IMR-90 (cell line): ENCODE data around the gene TYRP1. TPM values are rescaled to one million over a fixed set of nuclear protein-coding genes. Genes with fewer than 3 reads are reported as not detected.

Experiments
- ATAC-seq: fragments of 200-7000 bp; cut with Tn5 transposase; 2 replicates; pipeline ENCODE4 v1.9.1; 2020; ENCODE audit warnings: low read depth, mild to moderate bottlenecking, moderate library complexity
- BruUV-seq: library from RNA; stranded (reverse); fragments of 400-500 nt; replicated peaks from 2 replicates; lab custom pipeline; 2021; lab: Mats Ljungman, UMichigan
- CTCF ChIA-PET: fragments of 300-600 bp; formaldehyde crosslinking; extraction: SDS; loops from one replicate; lab custom pipeline; 2021; ENCODE audit warnings: antibody characterized with exemption; lab: Yijun Ruan, JAX
- POLR2A ChIA-PET: fragments of 300-600 bp; sonication (Branson Sonifier 250); formaldehyde crosslinking; loops from one replicate; lab custom pipeline; 2022; ENCODE audit warnings: antibody characterized with exemption; ENCODE audit not compliant: unreplicated experiment; lab: Charles Lee
- DNase-seq: peaks from one replicate; pipeline ENCODE4 v3.0.0; 2013
- H2AFZ ChIP-seq: replicated peaks from 2 replicates; pipeline ENCODE3; 2013; ENCODE audit warnings: low read length, mild to moderate bottlenecking; ENCODE audit not compliant: poor library complexity
- H2AK5ac ChIP-seq: 2 replicates; pipeline ENCODE4 v1.6.1; 2013; ENCODE audit warnings: low read depth, low read length, inconsistent platforms
- H2AK9ac ChIP-seq: replicated peaks from 2 replicates; pipeline ENCODE3; 2013; ENCODE audit warnings: mild to moderate bottlenecking, low read depth, low read length, moderate library complexity; ENCODE audit not compliant: poor library complexity
- H2BK120ac ChIP-seq: 2 replicates; pipeline ENCODE4 v1.6.1; 2013; ENCODE audit warnings: low read depth, low read length, inconsistent platforms
- H2BK15ac ChIP-seq: 3 replicates; pipeline ENCODE4 v1.6.1; 2013; ENCODE audit warnings: low read depth, low read length, inconsistent platforms
- H2BK20ac ChIP-seq: 2 replicates; pipeline ENCODE4 v1.6.1; 2013; ENCODE audit warnings: low read depth, mild to moderate bottlenecking, inconsistent platforms, low read length, moderate library complexity
- H2BK5ac ChIP-seq: 2 replicates; pipeline ENCODE4 v1.6.1; 2013; ENCODE audit warnings: mild to moderate bottlenecking, low read depth, low read length, inconsistent platforms; ENCODE audit not compliant: poor library complexity, severe bottlenecking
- H3K14ac ChIP-seq: replicated peaks from 2 replicates; pipeline ENCODE4 v1.6.1; 2013; ENCODE audit warnings: low read depth, low read length, inconsistent platforms
- H3K18ac ChIP-seq: 2 replicates; pipeline ENCODE4 v1.6.1; 2013; ENCODE audit warnings: low read depth, low read length, control low read depth
- H3K23ac ChIP-seq: 2 replicates; pipeline ENCODE4 v1.6.1; 2013; ENCODE audit warnings: low read depth, low read length, inconsistent platforms
- H3K27ac ChIP-seq: 2 replicates; pipeline ENCODE4 v1.5.1; 2013; ENCODE audit warnings: mild to moderate bottlenecking, control low read depth, low read length; ENCODE audit not compliant: insufficient read depth
- H3K27me3 ChIP-seq: 2 replicates; pipeline ENCODE4 v1.6.1; 2013; ENCODE audit warnings: low read length; ENCODE audit not compliant: control insufficient read depth, insufficient read depth
- H3K36me3 ChIP-seq: 2 replicates; pipeline ENCODE4 v1.6.1; 2013; ENCODE audit warnings: low read length, mixed read lengths; ENCODE audit not compliant: control insufficient read depth, insufficient read depth
- H3K4ac ChIP-seq: 2 replicates; pipeline ENCODE4 v1.6.1; 2013; ENCODE audit warnings: low read depth, low read length, inconsistent platforms
- H3K4me1 ChIP-seq: 2 replicates; pipeline ENCODE4 v1.6.1; 2013; ENCODE audit warnings: low read length, mixed read lengths; ENCODE audit not compliant: control insufficient read depth, insufficient read depth
- H3K4me2 ChIP-seq: 2 replicates; pipeline ENCODE4 v1.6.1; 2013; ENCODE audit warnings: low read depth, mild to moderate bottlenecking, control low read depth, low read length, moderate library complexity
- H3K4me3 ChIP-seq: 2 replicates; pipeline ENCODE4 v1.5.1; 2013; ENCODE audit warnings: low read depth, mild to moderate bottlenecking, control low read depth, low read length, moderate library complexity; ENCODE audit not compliant: insufficient read depth
- H3K56ac ChIP-seq: 2 replicates; pipeline ENCODE4 v1.6.1; 2013; ENCODE audit warnings: low read length, inconsistent platforms; ENCODE audit not compliant: insufficient read depth; ENCODE audit errors: extremely low read depth
- H3K79me1 ChIP-seq, 2 experiments: 2 replicates each; pipeline ENCODE4 v1.6.1; 2013; ENCODE audit warnings: low read length in 2 of 2, inconsistent platforms in 1 of 2, low read depth in 1 of 2
- H3K9ac ChIP-seq: 2 replicates; pipeline ENCODE4 v1.6.1; 2013; ENCODE audit warnings: low read depth, low read length, control low read depth
- H3K9me1 ChIP-seq: 2 replicates; pipeline ENCODE4 v1.6.1; 2013; ENCODE audit warnings: low read length, inconsistent platforms; ENCODE audit not compliant: insufficient read depth
- H3K9me3 ChIP-seq: 2 replicates; pipeline ENCODE4 v1.6.1; 2013; ENCODE audit warnings: low read length; ENCODE audit not compliant: control insufficient read depth, insufficient read depth
- H4K20me1 ChIP-seq: 2 replicates; pipeline ENCODE4 v1.6.1; 2013; ENCODE audit warnings: low read length, inconsistent platforms; ENCODE audit not compliant: insufficient read depth
- H4K5ac ChIP-seq: 2 replicates; pipeline ENCODE4 v1.6.1; 2013; ENCODE audit warnings: mild to moderate bottlenecking, low read depth, low read length, control low read depth
- H4K8ac ChIP-seq, 2 experiments: 2 replicates each; pipeline ENCODE4 v1.6.1; 2013; ENCODE audit warnings: low read depth in 2 of 2, low read length in 2 of 2, control low read depth in 1 of 2, inconsistent platforms in 1 of 2
- H4K91ac ChIP-seq: 2 replicates; pipeline ENCODE4 v1.6.1; 2013; ENCODE audit warnings: low read depth, low read length, inconsistent platforms; ENCODE audit not compliant: insufficient read depth
- BHLHE40 ChIP-seq: fragments of 150-350 bp; IDR thresholded peaks from 2 replicates; pipeline ENCODE4 v1.6.1; 2016; ENCODE audit warnings: mild to moderate bottlenecking, low read depth, low read length
- CEBPB ChIP-seq: IDR thresholded peaks from 2 replicates; pipeline ENCODE4 v1.6.1; 2012; ENCODE audit warnings: low read depth, low read length, improper control_type of control experiment
- CHD1 ChIP-seq: IDR thresholded peaks from 2 replicates; pipeline ENCODE4 v1.6.1; 2012; ENCODE audit warnings: low read depth, low read length, improper control_type of control experiment
- CTCF ChIP-seq: conservative IDR thresholded peaks from 2 replicates; pipeline ENCODE4 v1.5.1; 2012; ENCODE audit warnings: mild to moderate bottlenecking, low read depth, low read length, improper control_type of control experiment
- ELK1 ChIP-seq: fragments of 150-350 bp; IDR thresholded peaks from 2 replicates; pipeline ENCODE4 v1.6.1; 2016; ENCODE audit warnings: low read depth, mild to moderate bottlenecking, low read length, moderate library complexity, borderline replicate concordance
- FOS ChIP-seq: fragments of 150-350 bp; IDR thresholded peaks from 2 replicates; pipeline ENCODE4 v1.6.1; 2016; ENCODE audit warnings: low read depth, low read length
- MAFK ChIP-seq: IDR thresholded peaks from 2 replicates; pipeline ENCODE4 v1.6.1; 2012; ENCODE audit warnings: low read depth, low read length, improper control_type of control experiment
- MAZ ChIP-seq: IDR thresholded peaks from 2 replicates; pipeline ENCODE4 v1.6.1; 2012; ENCODE audit warnings: low read depth, mild to moderate bottlenecking, low read length, improper control_type of control experiment, moderate library complexity, borderline replicate concordance
- MXI1 ChIP-seq: IDR thresholded peaks from 2 replicates; pipeline ENCODE4 v1.6.1; 2012; ENCODE audit warnings: low read depth, mild to moderate bottlenecking, low read length, moderate library complexity, borderline replicate concordance
- NFE2L2 ChIP-seq: fragments of 150-350 bp; IDR thresholded peaks from 2 replicates; pipeline ENCODE4 v1.6.1; 2016; ENCODE audit warnings: low read depth, mild to moderate bottlenecking, low read length
- POLR2A ChIP-seq: IDR thresholded peaks from 2 replicates; pipeline ENCODE4 v1.6.1; 2012; ENCODE audit warnings: mild to moderate bottlenecking, low read depth, low read length
- RAD21 ChIP-seq: IDR thresholded peaks from 2 replicates; pipeline ENCODE4 v1.6.1; 2012; ENCODE audit warnings: low read length, improper control_type of control experiment
- RCOR1 ChIP-seq: IDR thresholded peaks from 2 replicates; pipeline ENCODE4 v1.6.1; 2012; ENCODE audit warnings: mild to moderate bottlenecking, low read length, improper control_type of control experiment; ENCODE audit not compliant: insufficient replicate concordance
- RFX5 ChIP-seq: IDR thresholded peaks from 2 replicates; pipeline ENCODE4 v1.8.0; 2012; ENCODE audit warnings: low read depth, mild to moderate bottlenecking, low read length, moderate library complexity
- SMC3 ChIP-seq: fragments of 150-350 bp; IDR thresholded peaks from 2 replicates; pipeline ENCODE4 v1.6.1; 2016; ENCODE audit warnings: low read depth, mild to moderate bottlenecking, antibody characterized with exemption, low read length, moderate library complexity
- USF2 ChIP-seq: fragments of 150-350 bp; IDR thresholded peaks from 2 replicates; pipeline ENCODE4 v1.6.1; 2017; ENCODE audit warnings: mild to moderate bottlenecking, antibody characterized with exemption, low read length, low read depth
- WGBS, 2 experiments: methylation state at CpG; one replicate each; pipeline versions ENCODE4 v1.1.5 to v1.1.7; 2013; ENCODE audit warnings: missing lambda C conversion rate in 2 of 2; ENCODE audit not compliant: insufficient read length in 1 of 2; ENCODE audit errors: extremely low coverage in 2 of 2; 5-methylcytosine and 5-hydroxymethylcytosine counted together
- dilution Hi-C: fragments of 300-500 bp; cut with HindIII; formaldehyde crosslinking; loops from one replicate; pipeline ENCODE4 v1.14.3; 2018; ENCODE audit warnings: low sequenced_read_pairs; ENCODE audit not compliant: unreplicated experiment
- in situ Hi-C: fragments of 300-500 bp; cut with MboI; formaldehyde crosslinking; loops from 3 replicates; pipeline ENCODE4 v1.14.3; 2019; ENCODE audit warnings: low sequenced_read_pairs, inconsistent platforms, mixed read lengths
- intact Hi-C: fragments of 100-400 bp; cut with micrococcal nuclease; formaldehyde crosslinking; loops from 2 replicates; pipeline ENCODE4 v1.10.0; 2022
- polyA plus RNA-seq, 3 experiments: library from polyadenylated mRNA; depleted of rRNA; stranded (reverse); fragments of >200 nt; gene quantifications; 2 replicates each; pipeline ENCODE4 v1.2.3, GENCODE V29; 2012; ENCODE audit warnings: low replicate concordance in 1 of 3
- total RNA-seq: library from RNA; depleted of rRNA; stranded (reverse); fragments of >200 nt; gene quantifications from 2 replicates; pipeline ENCODE4 v1.2.3, GENCODE V29; 2012

Gene TYRP1
- total and polyA plus RNA-seq, 2 of the 4 experiments (the other 2 are of a cell fraction): 0.60 to 0.90 TPM

- Histone ChIP-seq H2BK120ac (no peak overlapping the region), H3K18ac (no peak overlapping the region), H2AK9ac (no peak overlapping the region), H3K4me3 (no peak overlapping the region), H3K4ac (no peak overlapping the region), H3K27ac (no peak overlapping the region), H3K4me2 (no peak overlapping the region), H3K14ac (no peak overlapping the region), H3K4me1 (peaks cover 3% of the 10 kb centered on the region), H4K5ac (no peak overlapping the region), H3K56ac (no peak overlapping the region), H3K36me3 (no peaks in the 10 kb centered on the region), H4K20me1 (no peaks in the 10 kb centered on the region), H3K9ac (no peak overlapping the region), H4K91ac (no peak overlapping the region), H3K9me3 (no peaks in the 10 kb centered on the region), H2AFZ (no peak overlapping the region), H3K9me1 (no peaks in the 10 kb centered on the region; the same call in 1 of the 2 replicates), H2AK5ac (no peak overlapping the region), H3K23ac (no peak overlapping the region), H3K27me3 (no peaks in the 10 kb centered on the region), H2BK20ac (no peak overlapping the region), H3K79me1 (no peaks in the 10 kb centered on the region), H2BK5ac (no peak overlapping the region), H4K8ac (no peak overlapping the region), H2BK15ac (no peak overlapping the region)
- intact Hi-C loops (no loop called here), in situ Hi-C loops (no loop called here), dilution Hi-C loops (no loop called here)
- CTCF ChIA-PET: no interaction called here
- WGBS, 2 experiments: 100% methylated on average over 4 of the region's 8 CpGs; no CpG with 5 or more reads in 1 of the 2 experiments
- POLR2A ChIA-PET: no interaction called here
- ATAC-seq: no peak
- TF ChIP-seq RAD21 (no peak), CEBPB (no peak), BHLHE40 (no peak), POLR2A (no peak), MAZ (no peak), CTCF (no peak), USF2 (no peak), ELK1 (no peak), FOS (no peak), RCOR1 (no peak), CHD1 (no peak), MAFK (no peak), MXI1 (no peak), SMC3 (no peak), RFX5 (no peak), NFE2L2 (no peak)
- no peak for DNase-seq
- no TSS peak for BruUV-seq
Observed at GRCh38 chr9:12694013-12694412, 828 bp downstream of the TYRP1 start.
